ENCODE measurements around the gene PLCB4.

GRCh38 chr20:9359561-9360308 lies 290.8 kb downstream of the PLCB4 start:
- TF ChIP-seq CTCF (IDR thresholded peaks at IDR 0.05) (peak; percentile 36 to 72 (median 49)), POLR2A (IDR thresholded peaks at IDR 0.05) (no peak)
